Gastrocnemius medialis (tissue), 4 donors: ENCODE measurements around the gene RABGAP1L.

ENCODE experiments used
- CTCF ChIP-seq, 5 experiments: fragments of 450-650 bp in 3 of 5; fragments of 200-600 bp in 2 of 5; sonication (generic) in 2 of 5; IDR thresholded peaks in 4 of 5; conservative IDR thresholded peaks in 1 of 5; 1 replicate in 4 of 5; 2 replicates in 1 of 5; pipeline ENCODE4 v1.5.1; 2016 to 2019; ENCODE audit warnings: antibody characterized with exemption in 5 of 5, mild to moderate bottlenecking in 3 of 5, moderate library complexity in 3 of 5
- POLR2A ChIP-seq, 2 donors: fragments of 450-650 bp; IDR thresholded peaks; one replicate each; pipeline ENCODE4 v1.6.1; 2017; ENCODE audit warnings: antibody characterized with exemption in 2 of 2, mild to moderate bottlenecking in 2 of 2, moderate library complexity in 2 of 2

- TF ChIP-seq CTCF (IDR thresholded peaks at IDR 0.05 in 4 of 5, conservative IDR thresholded peaks at IDR 0.05 in 1 of 5) (no peak), POLR2A (IDR thresholded peaks at IDR 0.05) (no peak)
These were observed 258.6 kb downstream of the RABGAP1L start for GRCh38 chr1:174417921-174418320.
